ENCODE measurements around the gene GOLGA6C. TPM values are rescaled to one million over a fixed set of nuclear protein-coding genes. Genes with fewer than 3 reads are reported as not detected.

The GOLGA6C gene
- not detected for total RNA-seq

GRCh38 chr15:75258034-75258433 lies at the start of gene GOLGA6C:
TSS of gene GOLGA6C (plus strand) at chr15:75258334. CDS start at chr15:75258599, 265 bp downstream.

DNA sequence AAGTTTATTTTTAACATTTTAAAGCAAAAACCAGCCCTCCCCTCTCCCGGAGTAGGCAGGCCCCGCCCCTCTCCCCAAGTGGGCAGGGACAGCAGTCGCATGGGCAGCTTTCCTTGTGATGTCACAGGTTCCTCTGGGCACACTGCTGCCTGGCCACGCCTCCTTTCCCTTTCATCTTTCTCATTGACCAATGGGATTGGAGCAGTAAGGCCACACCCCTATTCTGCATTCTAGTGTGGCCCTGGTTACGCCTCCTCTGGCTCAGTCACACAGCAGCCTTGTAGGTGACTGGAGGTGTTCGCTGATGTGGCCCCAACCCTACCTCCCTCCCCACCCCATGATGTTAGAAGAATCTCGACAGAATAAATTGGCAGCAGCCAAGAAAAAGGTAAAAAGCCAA lies 24.4 kb downstream of the GOLGA6C start, which contains the start of gene GOLGA6D:
Gene GOLGA6D (plus strand): TSS at position 264 of the 400 bp plus-strand sequence. CDS start 41 bp downstream, at position 305.

Other genes starting within 250 kb of the GOLGA6C start
- 10 to 100 TPM; 16.2 to 16.8 TPM for gene PPCDC, start 234.7 kb upstream of the GOLGA6C start, total RNA-seq
- gene C15orf39, start 56.5 kb upstream of the GOLGA6C start, total RNA-seq = 10 to 100 TPM; 43.0 to 47.1 TPM
- not detected for gene GOLGA6D, start 24.5 kb downstream of the GOLGA6C start, total RNA-seq
- gene COMMD4, start 77.7 kb downstream of the GOLGA6C start, total RNA-seq = 10 to 100 TPM; 83.3 to 88.9 TPM
- 10 to 100 TPM; 16.1 to 19.5 TPM for gene NEIL1, start 88.7 kb downstream of the GOLGA6C start, total RNA-seq
- gene MAN2C1, start 110.3 kb downstream of the GOLGA6C start, total RNA-seq = 100 to 1,000 TPM; 217 to 223 TPM
- gene SIN3A, start 193.4 kb downstream of the GOLGA6C start, total RNA-seq = 100 to 1,000 TPM in 1 of 2 experiments, 10 to 100 TPM in 1; 91.4 to 102 TPM